Ascending aorta (tissue), 2 donors: ENCODE results near the gene SHOC2. TPM values are rescaled to one million over a fixed set of nuclear protein-coding genes. Genes with fewer than 3 reads are reported as not detected.

Experiments
- DNase-seq, 2 donors: peaks; one replicate each; pipeline ENCODE4 v3.0.0-alpha.2; 2019; ENCODE audit warnings: low spot score in 2 of 2
- H3K27ac ChIP-seq, 2 donors: fragments of 200-600 bp; sonication (generic); one replicate each; pipeline ENCODE4 v1.5.1; 2016 to 2017; ENCODE audit warnings: mild to moderate bottlenecking in 1 of 2
- H3K27me3 ChIP-seq: fragments of 200-600 bp; sonication (generic); one replicate; pipeline ENCODE4 v1.5.1; 2017
- H3K36me3 ChIP-seq, 2 donors: fragments of 200-600 bp; sonication (generic); one replicate each; pipeline ENCODE4 v1.5.1; 2016
- H3K4me1 ChIP-seq, 2 donors: fragments of 200-600 bp; sonication (generic); one replicate each; pipeline ENCODE4 v1.5.1; 2016 to 2017; ENCODE audit warnings: mild to moderate bottlenecking in 1 of 2
- H3K4me3 ChIP-seq, 2 donors: fragments of 200-600 bp; sonication (generic); one replicate each; pipeline ENCODE4 v1.5.1; 2016 to 2017; ENCODE audit warnings: mild to moderate bottlenecking in 1 of 2
- H3K9me3 ChIP-seq, 2 donors: fragments of 200-600 bp; sonication (generic); one replicate each; pipeline ENCODE4 v1.5.1; 2016
- CTCF ChIP-seq, 3 experiments: fragments of 200-600 bp in 2 of 3; fragments of 450-650 bp in 1 of 3; sonication (generic) in 2 of 3; IDR thresholded peaks; one replicate each; pipeline ENCODE4 v1.5.1; 2016 to 2019; ENCODE audit warnings: antibody characterized with exemption in 3 of 3, mild to moderate bottlenecking in 1 of 3, moderate library complexity in 1 of 3
- intact Hi-C: fragments of 100-400 bp; cut with DNase I; formaldehyde crosslinking; loops from one replicate; pipeline ENCODE4 v1.15.1; 2023
- total RNA-seq: library from RNA; depleted of rRNA; stranded (reverse); fragments of >200 nt; gene quantifications from one replicate; pipeline ENCODE4 v1.1.0, GENCODE V29; 2016

Gene SHOC2
- total RNA-seq, 1 donor from 2014 or later = 49.6 TPM

GRCh38 chr10:110901954-110902819 is 17.2 kb upstream of the SHOC2 start:
- no peak overlapping the region for H3K27ac ChIP-seq

GRCh38 chr10:110903280-110904278 is 15.8 kb upstream of the SHOC2 start:
- peaks cover 17 to 35% of the 10 kb centered on the region in 2 donors for H3K36me3 ChIP-seq
- H3K4me3 ChIP-seq = no peak overlapping the region
- TF ChIP-seq CTCF (IDR thresholded peaks at IDR 0.05) = no peak
- intact Hi-C loops = no loop called here
- H3K4me1 ChIP-seq = no peaks in the 10 kb centered on the region
- no peaks in the 10 kb centered on the region for H3K9me3 ChIP-seq
- no peak overlapping the region for H3K27ac ChIP-seq
- DNase-seq = no peak
- no peaks in the 10 kb centered on the region for H3K27me3 ChIP-seq

More at GRCh38 chr10:110901954-110902819, 17.2 kb upstream of the SHOC2 start:
- no peak for TF ChIP-seq CTCF (IDR thresholded peaks at IDR 0.05)
- DNase-seq = no peak
- H3K4me3 ChIP-seq = no peak overlapping the region
- H3K36me3 ChIP-seq = peaks cover 21 to 44% of the 10 kb centered on the region in 2 donors
- H3K4me1 ChIP-seq = no peaks in the 10 kb centered on the region
- intact Hi-C loops = no loop called here
- no peaks in the 10 kb centered on the region for H3K9me3 ChIP-seq
- no peaks in the 10 kb centered on the region for H3K27me3 ChIP-seq

- H3K27ac ChIP-seq = no peak overlapping the region
- no peaks in the 10 kb centered on the region for H3K4me1 ChIP-seq
- TF ChIP-seq CTCF (IDR thresholded peaks at IDR 0.05) = no peak
- intact Hi-C loops = loop anchor here (10.0 kb wide), 1 partner anchor 415 kb away; the partner anchor contains the start of gene DUSP5
- no peaks in the 10 kb centered on the region for H3K27me3 ChIP-seq
- no peaks in the 10 kb centered on the region for H3K9me3 ChIP-seq
- no peak overlapping the region for H3K4me3 ChIP-seq
- H3K36me3 ChIP-seq = no peaks in the 10 kb centered on the region
- no peak for DNase-seq
These were observed 9.3 kb upstream of the SHOC2 start for GRCh38 chr10:110910138-110910537.

- intact Hi-C loops = loop anchor here (10.0 kb wide), 1 partner anchor 418 kb away; the partner anchor contains the start of gene DUSP5
- DNase-seq = no peak
- no peak overlapping the region for H3K4me3 ChIP-seq
- no peak for TF ChIP-seq CTCF (IDR thresholded peaks at IDR 0.05)
- no peak overlapping the region for H3K27ac ChIP-seq
- H3K27me3 ChIP-seq = no peaks in the 10 kb centered on the region
- H3K4me1 ChIP-seq = no peaks in the 10 kb centered on the region
- H3K36me3 ChIP-seq = no peaks in the 10 kb centered on the region
- no peaks in the 10 kb centered on the region for H3K9me3 ChIP-seq
These were observed 7.0 kb upstream of the SHOC2 start for GRCh38 chr10:110912374-110912773.

- intact Hi-C loops = loop anchor here (10.0 kb wide), 1 partner anchor 420 kb away; the partner anchor contains the start of gene DUSP5
- no peak overlapping the region for H3K27ac ChIP-seq
These were observed 5.0 kb upstream of the SHOC2 start for GRCh38 chr10:110914431-110914830.

More at GRCh38 chr10:110914431-110914830, 5.0 kb upstream of the SHOC2 start:
- Histone ChIP-seq H3K4me3 (no peak overlapping the region), H3K36me3 (no peaks in the 10 kb centered on the region), H3K27me3 (no peaks in the 10 kb centered on the region), H3K4me1 (peaks cover 0 to 2% of the 10 kb centered on the region in 2 donors), H3K9me3 (no peaks in the 10 kb centered on the region)
- no peak for DNase-seq
- TF ChIP-seq CTCF (IDR thresholded peaks at IDR 0.05) = no peak
